ENCODE results near the gene OTOG.
"Not testable (repeated sequence)": the region's sequence is repeated elsewhere in the genome, so short reads cannot be mapped to it uniquely, and the experiment has no call there.

OTOG gene

GRCh38 chr11:17611503-17612220 lies 64.6 kb downstream of the OTOG start:
- Histone ChIP-seq H3K4me3 (IDR thresholded peaks at IDR 0.05; ENCODE audit: insufficient read depth, low read depth, low read length) (no peak overlapping the region), H3K9ac (no peak overlapping the region), H3K79me2 (ENCODE audit: insufficient read depth, low read depth) (no peaks in the 10 kb centered on the region), H3K27ac (no peak overlapping the region), H3K36me3 (ENCODE audit: insufficient read depth) (no peaks in the 10 kb centered on the region), H4K20me1 (ENCODE audit: insufficient read depth) (no peaks in the 10 kb centered on the region), H3K4me2 (no peak overlapping the region), H3K4me1 (ENCODE audit: low read depth, poor library complexity, severe bottlenecking) (no peaks in the 10 kb centered on the region), H3K27me3 (ENCODE audit: insufficient read depth, low read depth) (no peaks in the 10 kb centered on the region), H2AFZ (ENCODE audit: low read depth) (no peak overlapping the region)
- TF ChIP-seq CTCF (conservative IDR thresholded peaks at IDR 0.05; ENCODE audit: low read depth, low read length) = no peak

- TF ChIP-seq CTCF (conservative IDR thresholded peaks at IDR 0.05; ENCODE audit: low read depth, low read length) = no peak
- Histone ChIP-seq H3K4me3 (IDR thresholded peaks at IDR 0.05; ENCODE audit: insufficient read depth, low read depth, low read length) (no peak overlapping the region), H3K4me2 (no peak overlapping the region), H3K9ac (no peak overlapping the region), H3K4me1 (ENCODE audit: low read depth, poor library complexity, severe bottlenecking) (no peaks in the 10 kb centered on the region), H3K27ac (no peak overlapping the region), H3K79me2 (ENCODE audit: insufficient read depth, low read depth) (no peaks in the 10 kb centered on the region), H3K36me3 (ENCODE audit: insufficient read depth) (no peaks in the 10 kb centered on the region), H4K20me1 (ENCODE audit: insufficient read depth) (no peaks in the 10 kb centered on the region), H2AFZ (ENCODE audit: low read depth) (no peak overlapping the region), H3K27me3 (ENCODE audit: insufficient read depth, low read depth) (no peaks in the 10 kb centered on the region)
Observed at GRCh38 chr11:17612221-17613188, 65.4 kb downstream of the OTOG start.

- H3K4me1 ChIP-seq (ENCODE audit: low read depth, poor library complexity, severe bottlenecking) = no peaks in the 10 kb centered on the region
- no peak for TF ChIP-seq CTCF (conservative IDR thresholded peaks at IDR 0.05; ENCODE audit: low read depth, low read length)
- no peak overlapping the region for H2AFZ ChIP-seq (ENCODE audit: low read depth)
- H3K27ac ChIP-seq = no peak overlapping the region
- H3K36me3 ChIP-seq (ENCODE audit: insufficient read depth) = no peaks in the 10 kb centered on the region
- no peaks in the 10 kb centered on the region for H3K79me2 ChIP-seq (ENCODE audit: insufficient read depth, low read depth)
- no peak overlapping the region for H3K4me2 ChIP-seq
- no peak overlapping the region for H3K4me3 ChIP-seq (IDR thresholded peaks at IDR 0.05; ENCODE audit: insufficient read depth, low read depth, low read length)
- no peaks in the 10 kb centered on the region for H4K20me1 ChIP-seq (ENCODE audit: insufficient read depth)
- H3K27me3 ChIP-seq (ENCODE audit: insufficient read depth, low read depth) = no peaks in the 10 kb centered on the region
- no peak overlapping the region for H3K9ac ChIP-seq
Observed at GRCh38 chr11:17613428-17613962, 66.4 kb downstream of the OTOG start.

GRCh38 chr11:17613983-17614382 lies 66.9 kb downstream of the OTOG start:
- Histone ChIP-seq H4K20me1 (ENCODE audit: insufficient read depth) (no peaks in the 10 kb centered on the region), H3K36me3 (ENCODE audit: insufficient read depth) (no peaks in the 10 kb centered on the region), H3K9ac (no peak overlapping the region), H3K27ac (no peak overlapping the region), H3K27me3 (ENCODE audit: insufficient read depth, low read depth) (no peaks in the 10 kb centered on the region), H3K4me3 (IDR thresholded peaks at IDR 0.05; ENCODE audit: insufficient read depth, low read depth, low read length) (no peak overlapping the region), H2AFZ (ENCODE audit: low read depth) (no peak overlapping the region), H3K4me1 (ENCODE audit: low read depth, poor library complexity, severe bottlenecking) (no peaks in the 10 kb centered on the region), H3K4me2 (no peak overlapping the region), H3K79me2 (ENCODE audit: insufficient read depth, low read depth) (no peaks in the 10 kb centered on the region)
- no peak for TF ChIP-seq CTCF (conservative IDR thresholded peaks at IDR 0.05; ENCODE audit: low read depth, low read length)

- H2AFZ ChIP-seq (ENCODE audit: low read depth); H3K27ac ChIP-seq; H3K4me2 ChIP-seq; H3K4me1 ChIP-seq (ENCODE audit: low read depth, poor library complexity, severe bottlenecking); H3K4me3 ChIP-seq (IDR thresholded peaks at IDR 0.05; ENCODE audit: insufficient read depth, low read depth, low read length); H4K20me1 ChIP-seq (ENCODE audit: insufficient read depth); H3K79me2 ChIP-seq (ENCODE audit: insufficient read depth, low read depth); H3K27me3 ChIP-seq (ENCODE audit: insufficient read depth, low read depth); H3K36me3 ChIP-seq (ENCODE audit: insufficient read depth); H3K9ac ChIP-seq: not testable (repeated sequence)
Observed at GRCh38 chr11:17622711-17623110, 75.7 kb downstream of the OTOG start.

All from KMS-11 (cell line).